GM20000 (cell line): ENCODE data around the gene APOBEC3H.

ENCODE experiments used
- DNase-seq: peaks from one replicate; pipeline ENCODE4 v3.0.0; 2012; ENCODE audit warnings: low spot score
- TF ChIP-seq, protein P1 (sequence below): IDR thresholded peaks from 2 replicates; pipeline ENCODE4 v1.5.1; 2012; ENCODE audit warnings: mild to moderate bottlenecking, control low read depth; ENCODE audit errors: extremely low read depth, missing control alignments

APOBEC3H gene

DNA sequence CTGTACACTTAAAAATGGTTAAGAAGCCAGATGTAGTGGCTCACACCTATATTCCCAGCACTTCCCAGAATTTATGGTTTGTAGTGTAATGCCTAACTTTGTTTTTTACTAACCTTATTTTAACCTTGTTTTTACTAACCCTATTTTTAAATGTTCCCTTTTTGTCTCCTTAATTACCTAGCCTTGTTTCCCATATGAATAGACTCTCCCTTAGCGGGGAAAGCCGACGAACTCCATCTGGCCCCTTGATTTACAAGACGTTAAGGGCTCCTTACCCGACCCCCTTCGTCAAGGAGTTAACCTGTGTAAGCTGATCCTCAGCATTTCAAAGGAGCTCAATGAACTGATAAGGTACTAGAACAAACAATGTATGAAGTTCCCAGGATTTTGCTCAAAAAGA lies 17.1 kb downstream of the APOBEC3H start:
- DNase-seq: no peak

DNA sequence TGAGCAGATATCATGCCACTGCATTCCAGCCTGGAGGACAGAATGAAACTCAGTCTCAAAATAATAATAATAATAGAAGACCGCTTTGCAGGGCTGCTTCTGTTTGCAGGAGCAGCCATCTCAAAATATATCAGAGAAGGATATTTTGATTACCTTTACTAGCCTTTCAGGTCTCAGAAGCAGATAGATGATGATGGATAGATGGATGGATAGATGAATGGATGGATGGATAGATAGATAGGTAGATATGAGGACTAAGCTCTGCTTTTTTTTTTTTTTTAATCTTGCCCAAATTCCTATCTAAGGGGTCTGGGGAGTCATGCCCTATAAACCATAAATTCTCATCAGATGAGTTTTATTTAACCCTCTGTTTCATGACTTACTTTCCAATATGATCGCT lies 18.5 kb downstream of the APOBEC3H start:
- DNase-seq: no peak
- TF ChIP-seq, protein P1, sequence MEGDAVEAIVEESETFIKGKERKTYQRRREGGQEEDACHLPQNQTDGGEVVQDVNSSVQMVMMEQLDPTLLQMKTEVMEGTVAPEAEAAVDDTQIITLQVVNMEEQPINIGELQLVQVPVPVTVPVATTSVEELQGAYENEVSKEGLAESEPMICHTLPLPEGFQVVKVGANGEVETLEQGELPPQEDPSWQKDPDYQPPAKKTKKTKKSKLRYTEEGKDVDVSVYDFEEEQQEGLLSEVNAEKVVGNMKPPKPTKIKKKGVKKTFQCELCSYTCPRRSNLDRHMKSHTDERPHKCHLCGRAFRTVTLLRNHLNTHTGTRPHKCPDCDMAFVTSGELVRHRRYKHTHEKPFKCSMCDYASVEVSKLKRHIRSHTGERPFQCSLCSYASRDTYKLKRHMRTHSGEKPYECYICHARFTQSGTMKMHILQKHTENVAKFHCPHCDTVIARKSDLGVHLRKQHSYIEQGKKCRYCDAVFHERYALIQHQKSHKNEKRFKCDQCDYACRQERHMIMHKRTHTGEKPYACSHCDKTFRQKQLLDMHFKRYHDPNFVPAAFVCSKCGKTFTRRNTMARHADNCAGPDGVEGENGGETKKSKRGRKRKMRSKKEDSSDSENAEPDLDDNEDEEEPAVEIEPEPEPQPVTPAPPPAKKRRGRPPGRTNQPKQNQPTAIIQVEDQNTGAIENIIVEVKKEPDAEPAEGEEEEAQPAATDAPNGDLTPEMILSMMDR: no peak

More for the DNA sequence above, 17.1 kb downstream of the APOBEC3H start:
- TF ChIP-seq, protein P1: no peak

DNA sequence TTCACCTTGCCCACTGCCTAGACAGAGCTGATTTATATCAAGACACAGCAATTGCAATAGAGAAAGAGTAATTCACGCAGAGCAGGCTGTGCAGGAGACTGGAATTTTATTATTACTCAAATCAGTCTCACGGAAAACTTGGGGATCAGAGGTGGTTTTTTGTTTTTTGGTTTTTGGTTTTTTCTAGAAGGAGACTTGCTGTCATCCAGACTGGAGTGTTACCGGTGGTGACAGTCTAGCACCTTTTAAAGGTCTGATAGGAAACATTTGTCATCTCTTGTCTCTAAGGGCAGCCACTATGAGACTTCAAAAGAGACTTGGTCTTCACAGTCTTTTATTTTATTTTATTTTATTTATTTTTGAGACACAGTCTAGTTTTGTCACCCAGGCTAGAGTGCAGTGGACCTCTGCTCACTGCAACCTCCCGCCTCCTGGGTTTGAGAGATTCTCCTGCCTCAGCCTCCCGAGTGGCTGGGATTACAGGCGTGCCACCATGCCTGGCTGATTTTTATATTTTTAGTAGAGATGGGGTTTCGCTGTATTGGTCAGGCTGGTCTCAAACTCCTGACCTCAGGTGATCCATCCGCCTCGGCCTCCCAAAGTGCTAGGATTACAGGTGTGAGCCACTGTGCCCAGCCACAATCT lies 19.1 kb downstream of the APOBEC3H start:
- DNase-seq: no peak
- TF ChIP-seq, protein P1: no peak

DNA sequence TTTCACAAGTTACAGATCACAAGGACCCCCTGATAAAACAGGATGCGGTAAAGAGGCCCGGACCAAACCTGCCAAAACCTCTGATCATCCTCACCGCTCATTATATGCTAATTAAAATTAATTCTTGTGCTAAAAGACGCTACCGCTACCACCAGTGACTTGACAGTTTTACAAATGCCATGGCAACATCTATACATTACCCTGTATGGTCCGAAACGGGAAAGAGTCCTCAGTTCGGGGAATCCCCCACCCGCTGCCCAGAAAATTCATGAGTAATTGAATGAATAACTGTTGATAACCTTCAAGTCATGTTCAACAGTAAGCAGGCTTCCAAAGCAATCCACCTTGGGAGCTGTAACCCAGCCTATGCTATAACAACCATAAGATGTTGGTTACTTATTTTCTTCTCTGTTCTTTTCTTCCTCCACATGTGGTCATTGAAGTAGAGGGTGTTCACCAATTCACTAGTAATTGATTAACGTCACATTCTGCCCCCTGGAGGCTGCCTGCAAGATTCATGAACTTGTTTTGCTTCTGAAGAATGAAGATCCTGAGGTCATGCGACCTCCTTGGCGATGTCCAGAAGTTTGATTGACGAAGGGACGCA lies 20.6 kb downstream of the APOBEC3H start:
- DNase-seq: peak; percentile 78
- TF ChIP-seq, protein P1: peak; percentile 56

DNA sequence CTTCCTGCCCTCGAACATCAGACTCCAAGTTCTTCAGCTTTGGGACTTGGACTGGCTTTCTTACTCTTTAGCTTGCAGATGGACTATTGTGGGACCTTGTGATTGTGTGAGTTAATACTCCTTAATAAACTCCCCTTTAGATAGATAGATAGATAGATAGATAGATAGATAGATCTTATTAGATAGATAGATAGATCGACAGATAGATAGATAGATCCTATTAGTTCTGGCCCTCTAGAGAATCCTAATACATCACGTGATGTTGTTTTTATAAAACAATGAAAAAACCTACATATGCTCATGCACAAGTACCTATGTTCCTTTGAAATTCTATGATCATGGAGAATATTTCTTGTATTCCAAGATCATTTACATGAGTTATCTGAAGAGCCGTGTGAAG lies 23.9 kb downstream of the APOBEC3H start:
- no peak for DNase-seq
- TF ChIP-seq, protein P1: no peak

DNA sequence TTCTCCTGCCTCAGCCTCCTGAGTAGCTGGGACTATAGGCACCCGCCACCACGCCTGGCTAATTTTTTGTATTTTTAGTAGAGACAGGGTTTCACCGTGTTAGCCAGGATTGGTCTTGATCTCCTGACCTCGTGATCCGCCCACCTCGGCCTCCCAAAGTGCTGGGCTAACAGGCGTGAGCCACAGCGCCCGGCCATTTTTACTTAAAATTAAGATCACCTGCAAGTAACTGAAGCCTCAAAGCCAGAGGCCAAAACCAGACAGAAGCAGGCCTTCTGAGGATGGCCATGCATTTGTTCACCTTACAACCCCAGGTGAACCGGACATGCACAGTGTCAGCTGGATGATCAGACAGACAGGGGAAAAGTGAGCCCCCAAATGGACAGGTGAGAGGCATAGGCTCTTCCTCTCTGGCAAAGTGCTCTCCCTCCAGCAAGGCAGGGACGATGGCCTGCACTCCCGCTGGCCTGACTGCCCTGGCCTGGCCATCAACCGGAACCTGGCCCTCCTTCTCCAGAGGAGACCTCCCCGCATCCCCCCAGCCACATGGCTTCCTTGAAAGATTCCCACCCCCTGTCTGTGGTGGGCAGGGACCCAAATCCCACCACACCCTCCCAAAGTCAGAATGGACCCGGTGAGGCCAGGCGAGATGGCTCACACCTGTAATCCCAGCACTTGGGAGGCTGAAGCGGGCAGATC lies 25.9 kb downstream of the APOBEC3H start:
- TF ChIP-seq, protein P1: no peak
- DNase-seq: peak; percentile 4

DNA sequence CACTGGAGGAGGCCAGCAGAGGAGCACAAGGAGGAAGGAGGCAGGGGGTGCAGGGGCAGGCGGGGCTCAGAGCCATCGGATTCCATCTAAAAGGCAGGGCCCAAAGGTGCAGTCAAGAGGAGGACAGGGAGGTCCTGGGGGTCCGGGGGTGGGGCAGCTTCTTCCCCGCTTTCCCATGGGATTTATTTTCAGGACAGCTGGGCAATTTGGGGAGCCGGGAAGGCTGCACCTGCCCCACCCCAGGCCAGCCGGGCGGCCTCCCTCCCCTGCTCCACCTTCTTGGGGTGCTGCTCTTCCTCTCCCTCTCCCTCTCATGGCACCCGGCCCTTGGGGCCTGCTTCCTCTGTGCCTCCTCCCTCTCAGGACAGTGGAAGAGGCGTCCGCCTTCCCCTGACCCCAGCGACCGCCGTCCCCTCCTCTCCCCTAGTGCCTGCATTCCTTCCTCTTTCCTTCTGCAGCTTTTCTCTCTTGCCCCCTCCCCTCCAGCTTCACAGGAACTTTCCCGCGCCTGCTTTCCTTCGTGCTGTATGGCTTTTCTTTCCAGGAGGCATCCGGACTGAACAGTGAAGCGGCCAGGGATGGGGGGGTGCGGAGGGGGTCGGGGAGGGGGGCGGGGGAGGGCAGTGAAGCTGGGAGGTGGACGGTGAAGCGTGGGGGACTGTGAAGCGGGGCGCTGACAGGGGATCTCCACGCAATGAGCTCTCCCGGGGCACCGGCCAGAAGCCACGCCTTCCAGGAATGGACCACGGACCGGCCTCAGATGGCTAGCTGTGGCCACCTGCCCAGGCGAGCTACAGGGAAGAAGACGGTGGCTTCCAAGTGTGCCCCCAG lies 26.9 kb downstream of the APOBEC3H start:
- DNase-seq: peak; percentile 12
- TF ChIP-seq, protein P1: no peak
